GM21737 (cell line): Measurements from ENCODE around the gene ATP5F1C.
"Not testable (repeated sequence)": the region's sequence is repeated elsewhere in the genome, so short reads cannot be mapped to it uniquely, and the experiment has no call there.

Experiments
- ATAC-seq: cut with Tn5 transposase; IDR thresholded peaks from one replicate; pipeline ENCODE4 v1.9.1; 2021; ENCODE audit warnings: mild to moderate bottlenecking, moderate library complexity; ENCODE audit not compliant: unreplicated experiment

ATP5F1C gene

DNA sequence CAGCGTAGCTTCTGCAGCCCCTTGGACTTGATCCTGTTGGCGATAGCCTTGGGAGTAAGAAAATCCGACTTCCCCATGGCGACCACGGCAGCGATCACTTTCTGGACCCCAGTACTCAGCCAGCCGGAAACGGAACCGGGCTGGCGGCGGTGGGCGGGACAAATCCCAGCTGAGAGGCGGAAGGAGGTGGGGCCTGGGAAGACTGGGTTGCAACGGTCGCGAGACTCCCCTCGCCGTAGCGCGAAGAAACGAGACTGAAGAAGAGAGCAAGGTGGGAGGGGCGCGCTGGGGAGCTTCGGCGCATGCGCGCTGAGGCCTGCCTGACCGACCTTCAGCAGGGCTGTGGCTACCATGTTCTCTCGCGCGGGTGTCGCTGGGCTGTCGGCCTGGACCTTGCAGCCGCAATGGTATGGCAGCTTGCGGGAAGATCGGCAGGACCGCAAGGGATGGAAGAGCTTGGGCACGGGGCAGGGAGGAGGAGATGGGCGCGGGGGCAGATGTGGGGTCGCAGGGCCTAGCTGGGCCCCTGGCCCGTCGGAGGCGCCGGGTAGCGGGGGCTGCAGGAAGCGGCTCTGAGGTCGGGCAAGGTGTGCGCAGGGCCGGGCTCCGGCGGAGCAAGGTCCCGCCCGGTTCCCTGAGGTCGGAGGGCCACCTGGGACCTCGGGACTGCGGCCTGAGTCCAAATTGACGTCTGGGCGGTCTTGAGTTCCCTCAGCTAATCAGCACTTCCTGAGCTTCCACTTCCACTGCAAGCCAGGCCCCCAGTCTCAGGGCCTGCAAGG is at the start of gene ATP5F1C, which contains the start of gene KIN:
ATP5F1C (plus strand) TSS at position 321 of the 782 bp plus-strand sequence; CDS start at position 352, 31 bp downstream.
KIN (minus strand) TSS at position 137 of the 782 bp plus-strand sequence; CDS start at position 77, 60 bp downstream.
- ATAC-seq = peak; percentile 95

DNA sequence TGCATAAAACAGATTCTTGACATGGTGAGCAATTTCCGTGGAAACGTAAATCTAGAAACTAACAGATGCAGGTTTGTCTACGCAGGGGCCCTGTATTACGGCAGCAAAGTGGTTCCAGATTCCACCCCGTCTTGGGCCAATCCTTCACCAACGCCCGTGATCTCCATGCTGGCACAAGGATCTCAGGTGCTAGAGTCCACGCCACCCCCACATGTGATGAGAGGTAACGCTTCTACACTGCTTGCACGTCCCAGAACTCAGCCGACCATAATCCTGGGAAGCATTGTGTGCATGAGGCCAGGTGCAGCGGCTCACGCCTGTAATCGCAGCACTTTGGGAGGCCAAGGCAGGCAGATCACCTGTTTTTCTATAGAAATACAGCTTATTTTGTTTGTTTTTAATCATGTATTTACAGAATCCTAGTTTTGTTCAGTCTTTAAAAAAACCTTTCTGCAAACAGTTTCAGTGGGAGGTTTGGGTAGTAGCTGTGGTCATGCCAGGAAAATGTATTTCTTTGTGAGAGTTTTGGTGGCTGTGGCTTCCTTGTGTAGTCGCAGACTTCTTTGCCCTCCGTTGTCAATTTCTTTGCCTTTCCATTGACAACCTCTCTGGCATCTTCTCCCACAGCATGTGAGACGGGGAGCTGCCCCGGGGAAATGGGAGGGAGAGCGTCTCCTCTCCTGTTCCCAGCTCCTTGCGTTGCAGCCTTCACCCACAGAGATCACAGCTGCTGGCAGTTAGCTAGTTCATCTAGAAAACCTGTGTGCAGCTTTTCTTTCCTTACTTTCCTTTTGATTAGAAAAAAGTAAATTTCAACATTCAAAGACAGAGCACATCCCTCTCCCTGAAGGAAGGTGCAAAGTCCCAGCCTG is 49.2 kb upstream of the ATP5F1C start:
- ATAC-seq = no peak

DNA sequence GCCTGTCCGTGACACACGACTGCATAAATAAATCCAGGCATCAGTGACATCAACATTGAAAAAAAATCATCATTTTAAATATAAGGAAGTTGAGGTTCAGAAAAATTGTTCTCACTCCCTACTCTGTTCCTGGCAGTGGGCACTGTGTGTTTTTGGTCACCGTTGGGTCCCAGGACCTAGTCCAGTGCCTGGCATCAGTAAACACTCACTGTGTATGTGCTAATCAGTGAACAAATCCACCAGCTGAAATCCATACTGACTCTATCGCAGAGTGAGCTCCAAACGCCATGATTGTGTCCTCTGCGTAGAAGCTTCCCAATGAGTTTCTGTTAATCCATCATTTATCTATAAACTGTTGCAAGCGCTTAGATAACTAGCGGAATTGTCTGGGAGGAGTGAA is 43.7 kb upstream of the ATP5F1C start:
- ATAC-seq = no peak

DNA sequence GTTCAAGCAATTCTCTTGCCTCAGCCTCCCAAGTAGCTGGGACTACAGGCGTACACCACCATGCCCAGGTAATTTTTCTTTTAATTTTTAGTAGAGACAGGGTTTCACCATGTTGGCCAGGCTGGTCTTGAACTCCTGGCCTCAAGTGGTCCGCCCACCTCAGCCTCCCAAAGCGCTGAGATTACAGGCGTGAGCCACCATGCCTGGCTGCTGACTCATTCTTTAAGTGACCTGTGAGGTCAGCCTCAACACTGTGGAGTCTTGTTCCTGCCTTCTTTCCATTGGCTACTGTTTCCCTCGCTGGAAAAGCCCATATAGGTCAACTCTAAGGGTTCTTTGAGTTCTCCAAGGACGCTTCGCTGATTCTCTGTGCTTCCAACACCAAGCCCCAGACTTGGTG is 39.3 kb upstream of the ATP5F1C start:
- ATAC-seq = not testable (repeated sequence)

DNA sequence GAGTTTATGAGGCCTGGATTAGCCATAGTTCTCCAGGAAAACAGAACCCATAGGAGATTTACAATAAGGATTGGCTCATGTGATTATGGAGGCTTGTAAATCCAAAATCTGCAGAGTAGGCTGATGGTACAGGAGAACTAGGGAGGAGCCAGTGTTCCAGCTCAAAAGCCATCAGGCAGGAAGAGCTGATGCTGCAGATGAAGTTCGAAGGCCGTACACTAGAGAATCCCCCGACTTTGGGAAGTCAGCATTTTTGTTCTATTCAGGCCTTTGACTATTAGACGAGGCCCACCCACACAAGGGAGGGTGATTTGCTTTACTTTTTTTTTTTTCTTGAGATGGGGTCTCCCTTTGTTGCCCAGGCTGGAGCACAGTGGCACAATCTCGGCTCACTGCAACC is 37.8 kb upstream of the ATP5F1C start:
- no peak for ATAC-seq

DNA sequence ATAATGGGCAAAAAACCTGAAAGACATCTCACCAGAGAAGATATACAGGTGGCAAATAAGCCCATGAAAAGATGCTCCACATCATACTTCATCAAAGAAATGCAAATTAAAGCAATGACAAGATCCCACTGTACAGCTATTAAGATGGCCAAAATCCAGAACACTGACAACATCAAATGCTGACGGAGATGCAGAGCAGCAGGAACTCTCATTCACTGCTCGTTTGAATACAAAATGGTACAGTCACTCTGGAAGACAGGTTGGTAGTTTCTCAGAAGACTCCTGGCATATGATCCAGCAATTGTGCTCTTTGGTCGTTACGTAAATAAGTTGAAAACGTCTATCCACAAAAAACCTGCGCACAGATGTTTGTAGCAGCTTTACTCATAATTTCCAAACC is 35.7 kb upstream of the ATP5F1C start:
- no peak for ATAC-seq

DNA sequence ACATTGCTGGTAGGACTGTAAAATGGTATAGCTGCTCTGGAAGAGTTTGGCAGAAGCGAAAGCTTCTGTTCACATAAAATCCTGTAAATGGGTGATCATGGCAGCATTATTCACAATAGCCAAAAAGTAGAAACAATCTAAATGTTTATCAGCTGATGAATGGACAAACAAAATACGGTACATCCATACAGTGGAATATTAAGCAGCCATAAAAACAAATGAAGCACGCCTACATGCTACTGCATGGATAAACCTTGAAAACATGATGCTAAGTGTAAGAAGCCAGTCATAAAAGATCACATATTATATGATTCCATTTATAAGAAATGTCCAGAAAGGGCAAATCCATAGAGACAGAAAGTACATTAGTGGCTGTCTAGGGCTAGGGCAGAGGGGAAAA is 32.9 kb upstream of the ATP5F1C start:
- ATAC-seq = no peak

DNA sequence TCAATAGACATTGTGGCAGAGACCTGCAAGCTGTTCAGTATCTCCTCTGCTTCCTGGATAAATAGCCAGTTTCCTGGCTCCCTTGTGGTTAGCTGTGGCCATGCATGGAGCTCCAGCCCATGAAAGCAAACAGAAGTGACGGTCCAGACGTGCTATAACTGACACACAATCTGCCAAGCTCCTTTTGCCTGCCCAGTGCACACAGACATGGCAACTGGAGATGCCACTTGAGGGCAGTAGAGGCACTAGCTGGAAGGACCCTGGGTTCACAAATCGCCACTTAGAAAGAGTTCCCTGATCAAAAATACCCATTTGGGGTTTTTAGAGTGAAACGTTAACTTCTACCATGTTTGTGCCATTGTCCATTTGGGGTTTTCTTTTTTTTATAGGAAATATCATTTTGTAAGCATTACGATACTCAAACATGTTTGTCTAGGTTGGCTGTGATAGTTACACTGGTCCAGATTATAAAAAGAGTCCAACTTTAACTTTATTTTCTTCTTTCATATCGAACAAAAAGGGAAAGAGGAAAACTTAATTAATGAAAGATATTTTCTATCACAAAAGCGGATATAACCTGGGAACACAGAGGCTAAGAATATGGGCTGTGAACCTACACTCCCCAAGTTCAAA is 31.5 kb upstream of the ATP5F1C start:
- ATAC-seq = no peak

DNA sequence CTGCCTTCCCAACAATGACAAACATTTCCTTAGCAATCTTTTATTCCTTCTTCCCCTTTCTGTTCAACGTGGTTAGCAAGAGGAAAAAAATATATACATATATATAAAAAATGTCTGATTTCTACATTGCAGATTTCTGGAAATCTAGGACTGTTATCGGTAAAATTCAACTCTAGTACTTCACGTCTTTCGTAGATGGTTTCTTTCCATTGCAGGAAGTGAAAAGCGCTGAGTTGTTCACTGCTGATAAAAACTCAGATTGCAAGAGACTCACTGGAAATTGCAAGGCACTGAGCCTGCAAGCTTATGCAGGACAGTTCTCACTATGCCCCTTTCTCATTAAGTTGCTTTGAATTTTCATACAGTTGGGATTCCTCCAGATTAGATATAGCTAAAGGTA is 24.0 kb upstream of the ATP5F1C start:
- ATAC-seq = no peak

DNA sequence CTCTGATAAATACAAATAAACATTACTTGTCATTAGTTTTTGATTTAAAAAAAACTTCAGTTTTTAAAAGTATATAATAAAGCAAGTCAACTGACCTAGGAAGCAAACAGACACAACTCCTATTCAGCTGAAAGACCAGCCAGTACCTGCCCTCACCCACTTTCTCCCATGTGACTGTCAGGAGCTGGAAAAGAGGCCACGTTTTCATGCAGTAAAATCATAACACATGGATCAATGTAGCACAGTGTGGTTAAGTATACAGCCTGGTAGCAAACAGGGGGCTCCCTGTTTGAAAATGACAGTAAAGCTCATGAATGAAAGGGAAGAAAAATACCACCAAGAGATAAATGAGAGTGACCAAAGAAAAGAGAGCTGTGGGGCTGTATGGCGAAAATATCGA is 21.7 kb upstream of the ATP5F1C start:
- no peak for ATAC-seq

DNA sequence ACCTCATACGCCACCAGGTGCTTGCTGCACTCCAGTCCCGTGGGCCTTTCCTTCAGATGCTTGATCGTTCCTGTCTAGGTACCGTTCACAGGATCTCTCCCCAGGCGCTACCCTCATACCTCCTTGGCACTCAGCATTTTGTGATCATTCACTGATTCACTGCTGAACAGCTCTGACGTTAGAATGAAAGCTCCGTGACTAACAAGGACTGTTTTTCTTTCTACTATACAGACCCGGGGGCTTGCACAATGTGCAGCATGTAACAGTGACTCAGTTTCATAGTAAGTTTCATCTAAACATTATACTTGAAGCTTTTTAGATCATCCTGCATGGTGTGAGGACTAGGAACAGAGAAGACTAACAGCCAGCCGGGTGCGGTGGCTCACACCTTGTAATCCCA is 20.8 kb upstream of the ATP5F1C start:
- ATAC-seq = no peak

DNA sequence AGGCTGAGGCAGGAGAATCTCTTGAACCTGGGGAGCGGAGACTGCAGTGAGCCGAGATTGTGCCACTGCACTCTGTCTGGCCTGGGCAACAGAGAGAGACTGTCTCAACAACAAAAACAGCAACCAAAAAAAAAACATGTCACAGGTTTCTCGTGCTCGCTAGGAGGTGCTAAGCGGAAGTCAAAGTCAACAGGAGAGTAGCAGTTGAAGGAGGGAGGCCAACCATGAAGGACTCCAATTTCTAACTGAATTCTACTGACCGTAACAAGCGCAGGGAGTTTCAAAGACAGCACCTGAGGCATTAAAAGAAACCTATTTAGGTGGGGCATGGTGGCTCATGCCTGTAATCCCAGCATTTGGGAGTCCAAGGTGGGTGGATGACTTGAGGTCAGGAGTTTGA is 19.6 kb upstream of the ATP5F1C start:
- no peak for ATAC-seq

DNA sequence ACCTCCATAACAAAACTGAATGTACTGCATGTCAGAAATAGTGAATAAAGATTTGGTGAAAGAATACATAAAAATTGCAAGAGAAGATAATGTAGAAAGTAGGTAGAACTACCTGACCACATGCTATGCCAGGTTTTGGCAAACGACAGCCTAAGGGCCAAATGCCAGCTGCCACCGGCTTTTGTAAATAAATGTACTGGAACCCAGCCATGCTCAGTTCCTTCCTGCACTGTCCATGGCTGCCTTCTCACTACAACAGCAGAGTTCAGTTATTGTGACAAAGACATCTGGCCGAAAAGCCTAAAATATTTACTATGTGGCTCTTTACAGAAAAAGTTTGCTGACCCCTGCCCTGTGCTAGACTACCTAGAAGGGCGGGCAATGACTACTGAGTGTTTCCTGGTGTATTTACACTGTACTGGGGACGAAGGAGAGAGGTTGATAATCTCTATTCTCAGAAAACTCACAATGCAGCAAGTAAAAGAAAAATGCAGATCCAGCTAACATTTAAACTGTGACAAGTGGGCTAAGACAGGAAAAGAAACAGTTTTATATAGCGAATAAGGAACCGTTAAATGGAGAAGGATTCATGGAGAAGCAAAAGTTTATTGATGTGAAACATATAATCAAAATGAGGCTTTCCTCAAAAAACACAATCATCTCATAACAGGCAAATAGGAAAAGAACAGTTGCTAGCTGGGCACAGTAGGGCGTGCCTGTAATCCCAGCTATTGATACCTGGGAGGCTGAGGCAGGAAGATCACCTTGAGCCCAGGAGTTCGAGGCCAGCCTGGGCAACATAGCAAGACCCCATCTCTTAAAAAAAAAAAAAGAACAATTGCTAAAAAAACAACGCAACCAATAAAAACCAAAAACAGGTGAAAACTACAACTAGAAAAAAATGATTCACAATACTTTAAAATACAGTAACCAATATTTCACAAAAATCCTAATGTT is 13.9 kb upstream of the ATP5F1C start:
- no peak for ATAC-seq

DNA sequence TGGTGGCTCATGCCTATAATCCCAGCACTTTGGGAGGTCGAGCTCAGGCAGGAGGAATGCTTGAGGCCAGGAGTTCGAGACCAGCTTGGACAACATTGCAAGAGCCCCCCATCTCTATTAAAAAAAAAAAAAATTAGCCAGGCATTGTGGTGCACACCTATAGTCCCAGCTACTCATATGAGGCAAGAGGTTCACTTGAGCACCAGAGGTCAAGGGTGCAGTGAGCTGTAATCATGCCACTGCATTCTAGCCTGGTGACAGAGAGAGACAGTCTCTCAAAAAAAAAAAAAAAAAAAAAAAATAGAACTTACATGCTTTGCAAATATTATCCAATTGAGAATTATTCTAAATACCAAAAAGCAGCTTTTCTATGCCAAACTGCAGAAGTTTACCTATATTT is 11.2 kb upstream of the ATP5F1C start:
- ATAC-seq = no peak

DNA sequence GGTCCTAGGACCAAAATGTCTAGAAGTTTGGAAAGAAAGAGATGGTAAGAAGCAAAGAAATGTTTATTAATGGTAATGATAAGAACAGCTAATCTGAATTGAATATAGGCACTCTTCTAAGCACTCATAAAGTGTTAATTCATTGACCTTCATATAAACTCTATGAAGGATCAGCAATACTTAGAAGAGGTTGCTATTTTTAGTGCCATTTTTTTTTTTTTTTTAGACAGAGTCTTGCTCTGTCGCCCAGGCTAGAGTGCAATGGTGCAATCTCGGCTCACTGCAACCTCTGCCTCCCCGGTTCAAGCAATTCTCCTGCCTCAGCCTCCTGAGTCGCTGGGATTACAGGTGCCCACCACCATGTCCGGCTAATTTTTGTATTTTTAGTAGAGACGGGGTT is 5.8 kb upstream of the ATP5F1C start:
- not testable (repeated sequence) for ATAC-seq

DNA sequence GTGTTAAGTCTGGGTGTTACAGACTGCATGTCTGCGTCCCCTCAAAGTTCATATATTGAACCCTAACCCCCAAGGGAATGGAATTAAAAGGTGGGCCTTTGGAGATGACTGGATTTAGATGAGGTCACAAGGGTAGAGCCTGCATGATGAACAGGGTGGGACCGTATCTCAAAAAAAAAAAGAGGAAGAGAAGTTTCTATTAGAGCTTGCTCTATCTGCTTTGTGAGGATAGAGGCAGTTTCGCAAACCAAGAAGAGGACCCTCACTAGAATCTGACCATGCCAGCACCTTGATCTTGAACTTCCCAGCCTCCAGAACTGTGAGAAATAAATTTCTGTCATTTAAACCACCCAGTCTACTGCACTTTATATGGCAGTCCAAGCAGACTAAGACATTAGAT is 1.5 kb upstream of the ATP5F1C start:
- ATAC-seq = no peak

DNA sequence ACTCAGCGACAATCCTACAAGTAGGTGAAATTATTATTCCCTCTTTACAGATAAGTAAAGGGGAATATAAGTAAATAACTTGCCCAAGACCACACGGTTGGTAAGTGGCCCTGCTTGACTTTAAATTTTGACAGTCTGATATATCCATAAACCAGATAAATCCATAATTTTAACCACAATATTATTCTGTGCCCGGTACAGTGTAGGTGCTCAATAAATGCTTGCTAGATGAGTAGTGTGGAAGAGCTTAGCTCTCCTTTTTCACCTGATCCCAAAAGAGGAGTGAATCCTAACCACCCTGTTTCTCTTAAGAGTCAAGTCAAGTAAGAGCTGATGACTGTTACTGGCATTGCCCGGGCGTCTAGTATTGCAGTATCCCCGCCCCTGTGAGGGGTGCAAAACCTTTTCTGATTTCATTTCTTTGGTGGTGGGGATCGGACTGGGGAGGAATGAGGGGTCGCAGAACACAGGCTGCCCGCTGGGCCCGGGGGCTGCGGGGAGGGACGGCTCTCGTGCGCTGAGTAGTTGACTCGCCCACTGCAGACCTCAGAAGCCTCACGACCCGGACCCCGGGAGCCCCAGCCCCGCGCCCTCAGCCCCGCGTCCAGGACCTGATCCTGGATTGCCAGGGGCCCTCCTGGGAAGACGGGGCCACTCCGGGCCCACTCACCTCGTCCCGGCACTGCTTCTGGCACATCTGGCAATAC is 674 bp upstream of the ATP5F1C start:
- peak; percentile 14 for ATAC-seq

DNA sequence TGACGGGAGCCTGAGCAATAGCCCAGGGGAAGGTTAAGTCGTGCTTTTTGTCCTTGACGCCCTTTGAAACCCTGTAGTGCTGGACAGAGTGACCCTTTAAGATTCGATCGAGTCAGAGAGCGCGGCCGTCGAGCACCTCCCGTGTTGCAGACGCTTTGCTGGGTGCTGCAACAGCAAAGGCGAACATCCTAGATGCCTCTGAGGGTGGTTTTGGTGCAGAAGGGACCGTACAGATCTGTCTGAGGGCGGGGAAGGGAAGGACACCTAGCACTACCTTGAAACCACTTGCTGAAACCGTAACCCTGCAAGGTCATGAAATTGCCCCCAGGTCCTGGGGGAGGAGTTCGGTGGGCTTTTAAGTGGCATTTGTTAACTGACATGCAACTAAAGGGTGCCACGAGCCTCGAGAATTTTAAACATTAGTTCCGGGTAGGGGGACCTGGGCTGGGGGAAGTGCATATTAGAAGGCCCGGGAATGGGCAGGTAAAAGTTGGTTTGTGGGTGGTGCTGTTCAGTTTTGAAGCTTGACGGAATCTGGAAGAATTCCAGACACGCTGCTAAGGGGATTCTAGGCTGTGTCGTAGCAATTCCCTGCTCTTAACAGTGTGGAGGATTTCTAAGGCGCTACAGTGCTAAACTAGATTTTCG is 786 bp downstream of the ATP5F1C start:
- ATAC-seq = no peak

DNA sequence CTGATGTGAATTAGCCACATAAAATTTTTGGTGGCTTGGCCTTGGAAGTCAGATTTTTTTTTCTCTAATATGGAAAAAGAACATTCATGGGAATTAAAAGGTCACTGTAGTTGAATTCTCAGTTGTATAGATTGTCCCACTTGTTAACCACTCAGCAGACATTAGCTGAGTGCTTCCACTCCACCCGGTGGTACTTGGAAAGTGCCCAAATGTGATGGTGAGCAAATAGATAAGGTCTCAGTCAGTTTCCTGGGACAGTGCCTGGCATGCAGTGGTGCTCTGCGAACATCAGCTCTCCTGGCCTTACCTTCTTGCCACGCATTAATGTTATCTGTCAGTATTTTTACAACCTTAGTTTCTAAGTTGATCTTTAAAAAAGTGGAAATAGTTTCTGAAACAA is 1.4 kb downstream of the ATP5F1C start:
- no peak for ATAC-seq
